Measurements from ENCODE around the gene GP2.

Gene GP2

DNA sequence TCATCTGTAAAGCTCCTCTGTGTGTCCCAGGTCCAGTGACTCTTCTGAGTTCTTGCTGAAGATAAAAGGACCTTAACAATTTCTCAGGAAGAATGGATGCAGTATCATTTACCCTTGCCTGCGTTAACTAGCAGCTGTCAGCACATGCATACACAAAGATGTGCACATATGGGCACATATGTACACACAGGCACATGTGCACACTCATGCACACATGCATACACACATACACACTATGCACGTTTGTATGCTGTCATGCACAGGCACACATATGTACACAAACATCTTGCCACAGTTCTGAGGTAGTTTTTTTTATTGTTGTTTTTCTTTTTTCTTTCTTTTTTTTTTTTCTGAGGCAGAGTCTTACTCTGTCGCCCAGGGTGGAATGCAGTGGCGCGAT lies 24.9 kb downstream of the GP2 start:
- no peak for DNase-seq

DNA sequence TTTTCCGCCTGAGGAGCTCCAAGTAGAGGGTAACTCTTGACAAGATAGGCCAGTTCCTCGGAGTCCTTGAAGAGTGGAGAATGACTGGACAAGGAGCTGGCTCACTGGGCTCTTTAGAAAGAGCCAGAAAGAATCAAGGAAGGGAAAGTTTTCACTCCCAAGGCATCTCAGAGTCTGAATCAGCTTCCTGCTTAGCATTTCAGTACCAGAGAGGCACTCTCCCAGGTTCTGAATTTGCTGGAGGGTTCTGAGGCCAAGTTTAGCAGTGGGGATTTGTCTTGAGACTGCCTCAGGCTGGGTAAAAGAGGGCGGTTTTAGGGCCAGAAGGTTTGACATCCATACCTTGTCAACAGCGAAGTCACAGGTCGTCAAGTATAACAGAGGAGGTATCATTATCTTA lies 25.5 kb downstream of the GP2 start:
- no peak for DNase-seq

DNA sequence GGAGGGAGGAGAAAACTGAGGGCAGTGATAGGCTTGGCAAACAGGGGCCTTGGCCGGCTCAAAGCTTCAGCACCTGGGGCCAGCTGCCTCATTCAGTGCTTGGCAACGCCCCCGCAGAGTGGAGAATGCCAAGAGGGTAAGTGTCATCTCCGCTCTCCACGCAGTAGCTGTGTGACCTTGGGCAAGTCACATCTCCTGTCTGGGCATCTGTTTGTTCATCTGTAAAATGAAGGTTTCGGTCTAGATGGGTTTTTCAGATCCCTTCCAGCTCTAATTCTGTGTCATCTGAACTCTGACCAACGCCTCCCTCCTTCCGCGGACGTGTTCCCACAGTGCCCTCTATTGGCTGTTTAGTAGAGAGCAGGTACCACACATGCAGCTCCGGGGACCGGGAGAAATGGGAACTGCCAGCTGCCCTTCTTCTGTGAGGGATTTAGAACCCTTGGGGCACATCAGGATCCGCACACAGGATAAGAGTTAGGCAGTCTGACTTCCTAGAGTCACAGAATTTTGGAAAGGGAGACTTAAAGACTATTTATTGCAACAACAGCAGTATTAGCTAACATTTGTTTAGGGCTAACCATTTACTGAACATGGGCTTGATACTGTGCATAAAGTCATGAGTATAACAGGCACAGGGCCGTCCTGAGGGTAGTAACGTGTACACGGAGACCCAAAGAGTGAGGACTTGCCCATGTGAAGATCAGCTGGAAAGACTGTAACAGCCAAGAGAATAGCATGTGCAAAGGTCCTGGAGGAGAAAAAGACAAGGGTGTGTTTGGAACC lies 26.8 kb downstream of the GP2 start:
- DNase-seq = peak; percentile 13

DNA sequence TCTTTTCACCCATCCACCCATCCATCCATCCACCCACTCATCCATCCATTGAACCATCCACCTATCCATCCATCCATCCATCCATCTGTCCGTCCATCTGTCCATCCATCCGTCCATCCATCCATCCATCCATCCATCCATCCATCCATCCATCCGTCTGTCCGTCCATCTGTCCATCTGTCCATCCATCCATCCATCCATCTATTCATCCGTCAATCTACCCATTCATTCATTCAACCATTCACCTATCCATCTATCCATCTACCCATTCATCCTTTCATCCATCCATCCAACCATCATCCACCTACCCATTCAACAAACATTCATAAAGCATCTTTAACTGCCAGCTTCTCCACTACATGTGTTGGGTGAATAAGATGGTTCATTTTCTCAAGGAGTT lies 28.9 kb downstream of the GP2 start:
- DNase-seq = no peak

DNA sequence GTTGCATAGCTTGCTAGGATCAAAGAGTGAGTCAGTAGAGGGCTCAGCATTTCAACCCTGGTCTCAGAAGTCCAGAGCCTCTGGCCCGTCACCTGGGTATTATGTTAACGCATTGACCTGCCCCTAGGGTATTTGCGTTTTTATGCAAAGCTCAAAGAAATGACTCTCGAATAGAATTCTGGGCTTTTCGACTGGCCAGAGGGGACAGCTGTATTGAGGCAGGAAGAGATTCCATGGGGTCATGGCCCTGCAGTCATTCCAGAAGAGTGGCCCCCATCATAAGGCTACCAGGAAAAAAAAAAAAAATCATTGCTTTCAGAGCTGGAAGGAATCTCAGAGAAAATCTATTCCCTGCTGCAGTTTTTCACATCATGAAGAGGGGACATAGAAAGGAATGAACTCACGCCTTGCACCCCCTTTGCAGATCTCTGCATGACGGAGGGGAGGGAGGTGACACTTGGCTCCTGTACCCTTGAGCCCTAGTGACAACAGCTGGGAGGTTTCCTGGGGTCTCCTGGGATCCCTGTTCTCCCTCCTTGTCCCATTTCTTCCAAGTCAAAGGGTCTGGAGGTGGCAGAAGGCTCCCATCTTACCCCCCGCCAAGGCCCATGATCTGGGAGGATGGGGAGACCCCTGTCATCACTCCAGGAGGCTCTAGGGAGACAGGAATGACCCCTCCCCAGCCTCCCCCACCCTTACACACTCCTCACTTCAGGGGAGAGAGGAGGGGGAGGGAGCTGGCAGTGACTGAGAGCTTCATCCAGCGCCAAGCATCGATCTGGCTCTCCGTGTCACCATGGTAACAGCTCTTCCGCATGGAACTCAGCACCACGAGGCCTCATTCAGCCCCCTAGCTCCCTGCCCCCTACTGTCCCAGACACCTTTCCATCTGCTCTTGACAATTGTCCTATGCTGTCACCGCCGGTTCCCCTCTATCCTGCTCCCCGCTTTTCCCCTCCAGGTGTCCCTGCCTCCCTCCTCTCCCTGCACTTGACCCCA lies 35.8 kb downstream of the GP2 start:
- no peak for DNase-seq

DNA sequence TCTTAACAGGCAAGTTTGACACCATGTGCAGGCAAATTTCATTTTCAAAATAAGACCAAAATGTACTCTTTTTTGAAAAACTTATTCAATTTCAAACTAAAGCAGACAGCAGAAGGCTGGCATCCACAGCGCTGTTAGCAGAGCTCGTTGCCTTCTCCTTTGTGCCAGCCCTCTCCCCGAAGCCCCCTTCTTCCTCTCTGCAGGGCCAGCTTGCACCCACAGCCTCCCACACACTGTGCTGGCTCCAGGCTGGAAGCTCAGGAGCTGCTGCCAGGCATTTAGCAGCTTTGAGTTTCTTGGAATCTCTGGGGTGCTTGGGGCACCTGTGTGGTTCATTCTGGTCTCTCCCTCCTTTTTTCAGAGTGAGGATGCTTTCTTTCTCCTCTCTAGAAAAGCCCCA lies 37.7 kb downstream of the GP2 start:
- DNase-seq = no peak

DNA sequence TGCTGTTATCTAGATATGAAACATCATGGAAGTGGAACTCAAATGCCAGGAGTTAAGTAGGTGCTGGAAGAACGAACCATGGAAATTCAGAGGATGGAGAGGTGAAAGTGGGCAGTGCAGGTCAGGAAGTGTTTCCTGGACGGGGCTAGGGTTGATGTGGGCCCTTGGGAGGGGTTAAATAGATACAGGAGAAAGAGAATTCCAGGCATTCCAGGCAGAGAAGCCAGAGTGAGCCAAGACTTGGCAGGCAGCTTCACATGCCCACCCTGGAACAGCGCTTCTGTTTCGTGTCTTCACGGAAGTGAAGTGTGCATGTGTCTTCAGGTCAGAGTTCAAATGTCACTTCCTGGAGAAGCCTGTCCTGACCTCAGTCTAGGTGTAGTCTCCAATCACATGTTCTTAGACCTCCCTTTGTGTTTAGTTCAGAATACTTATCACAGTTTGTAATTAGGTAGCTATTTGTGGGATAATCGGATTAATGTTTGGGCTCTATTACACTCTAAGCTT lies 41.3 kb downstream of the GP2 start:
- no peak for DNase-seq

DNA sequence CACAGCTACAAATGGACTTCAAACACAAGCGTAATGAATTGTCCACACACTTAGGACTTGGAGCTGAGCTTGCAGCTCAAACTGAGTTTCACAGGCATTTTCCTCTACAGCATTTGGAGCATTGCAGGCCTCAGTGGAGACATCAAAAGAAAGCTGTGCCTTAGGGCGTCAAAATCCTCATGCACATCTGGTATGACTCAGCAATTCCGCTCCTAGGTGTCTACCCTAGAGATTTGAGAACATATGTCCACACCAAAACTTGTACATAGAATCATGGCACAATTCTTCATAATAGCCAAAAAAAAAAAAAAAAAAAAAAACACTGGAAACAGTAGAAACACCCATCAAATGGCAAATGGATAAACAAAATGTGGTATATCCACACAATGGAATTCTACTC lies 47.1 kb downstream of the GP2 start:
- no peak for DNase-seq

DNA sequence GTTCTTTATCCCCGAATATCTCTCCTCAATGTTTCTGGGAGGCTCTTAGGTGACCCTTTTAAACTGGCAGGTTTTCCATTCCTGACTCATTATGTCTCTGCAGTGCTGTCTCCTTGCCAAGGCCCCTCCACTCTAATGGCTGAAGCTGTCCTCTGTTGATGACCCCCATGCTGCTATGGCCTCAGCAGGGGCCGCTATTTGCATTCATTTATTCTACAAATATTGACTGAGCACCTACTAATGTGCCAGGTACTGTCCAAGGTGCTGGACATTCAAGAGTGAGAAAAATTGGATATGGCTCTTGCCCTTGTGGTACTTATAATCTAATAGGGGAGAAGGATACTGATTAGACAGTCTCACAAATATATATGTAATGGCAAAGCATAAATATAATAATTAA lies 55.4 kb downstream of the GP2 start:
- no peak for DNase-seq

DNA sequence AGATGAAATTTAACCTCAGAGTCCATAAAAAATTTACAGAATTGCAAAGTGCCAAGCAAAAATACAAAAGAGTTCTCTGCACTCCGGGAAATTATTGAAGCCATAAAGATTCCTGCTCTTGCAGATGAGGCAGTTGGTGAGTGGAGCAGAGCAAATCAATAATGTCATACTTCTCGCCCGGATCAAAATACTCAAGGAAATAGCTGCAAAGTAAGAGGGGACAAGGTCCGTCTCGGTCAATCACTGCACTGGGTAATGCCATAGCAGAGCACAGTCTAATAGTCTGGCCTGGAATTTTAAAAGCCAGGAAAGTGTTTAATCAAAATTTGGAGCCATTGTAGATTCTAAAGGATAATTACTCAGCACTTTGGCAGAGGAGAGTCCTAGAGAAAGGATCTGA lies 58.9 kb downstream of the GP2 start:
- no peak for DNase-seq

DNA sequence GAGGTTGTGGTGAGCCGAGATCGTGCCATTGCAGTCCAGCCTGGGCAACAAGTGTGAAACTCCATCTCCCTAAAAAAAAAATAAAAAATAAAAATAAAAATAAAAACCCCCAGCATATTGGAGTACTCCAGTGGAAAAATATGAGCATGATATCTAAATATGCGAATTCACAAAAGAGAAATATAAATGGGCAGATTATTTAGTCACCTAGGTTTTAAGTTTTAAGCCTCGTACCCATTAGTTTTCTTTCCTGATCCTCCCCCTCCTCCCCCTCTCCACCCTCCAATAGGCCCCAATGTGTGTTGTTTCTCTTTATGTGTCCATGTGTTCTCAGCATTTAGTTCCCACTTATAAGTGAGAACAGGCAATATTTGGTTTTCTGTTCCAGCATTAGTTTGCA lies 62.3 kb downstream of the GP2 start:
- no peak for DNase-seq

DNA sequence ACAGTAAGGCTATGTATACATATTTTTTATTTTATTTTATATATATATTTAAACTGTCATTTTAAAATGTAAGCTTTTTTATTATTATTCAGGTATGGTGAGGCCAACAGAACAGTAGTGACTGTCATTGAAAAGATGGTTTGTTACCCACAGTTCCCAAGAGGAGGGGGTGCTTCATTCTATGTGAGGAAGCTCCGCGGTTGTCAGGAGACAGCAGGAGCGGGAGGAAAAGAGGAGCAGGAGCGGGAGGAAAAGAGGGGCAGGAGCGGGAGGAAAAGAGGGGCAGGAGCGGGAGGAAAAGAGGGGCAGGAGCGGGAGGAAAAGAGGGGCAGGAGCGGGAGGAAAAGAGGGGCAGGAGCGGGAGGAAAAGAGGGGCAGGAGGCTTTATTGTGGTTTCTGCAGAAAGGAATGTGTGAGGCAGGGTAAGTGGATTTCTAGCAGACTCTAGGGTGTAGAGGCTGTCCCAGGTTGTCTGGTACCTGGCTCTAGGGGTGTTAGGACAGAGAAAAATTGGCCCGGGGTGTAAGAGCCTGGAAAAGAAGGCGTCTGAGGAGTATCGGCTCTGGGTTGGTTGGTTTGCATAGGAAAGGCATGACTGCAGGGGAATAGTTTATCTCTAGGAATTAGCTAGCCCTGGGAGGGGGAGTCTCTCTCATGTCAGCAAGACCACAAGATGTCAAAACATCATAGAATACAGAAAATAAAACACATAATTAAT lies 64.0 kb downstream of the GP2 start:
- no peak for DNase-seq

DNA sequence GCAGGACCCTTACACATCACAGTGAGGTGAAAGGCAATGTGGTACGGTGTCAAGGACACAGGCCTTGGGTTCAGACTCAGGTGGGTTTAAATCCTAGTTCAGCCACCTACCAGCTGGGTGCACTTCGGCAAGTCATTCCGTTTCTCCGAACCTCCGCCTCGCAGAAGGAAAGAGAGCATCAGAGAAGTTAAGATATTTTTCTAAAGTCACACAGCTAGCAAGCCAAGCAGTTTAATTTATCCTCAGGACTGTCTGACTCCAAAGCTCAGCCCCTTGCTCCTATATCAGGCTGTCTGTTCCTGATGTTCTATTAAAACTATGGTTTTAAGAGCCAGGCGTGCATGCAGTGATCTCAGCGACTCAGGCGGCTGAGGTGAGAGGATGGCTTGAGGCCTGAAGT lies 65.1 kb downstream of the GP2 start:
- no peak for DNase-seq

DNA sequence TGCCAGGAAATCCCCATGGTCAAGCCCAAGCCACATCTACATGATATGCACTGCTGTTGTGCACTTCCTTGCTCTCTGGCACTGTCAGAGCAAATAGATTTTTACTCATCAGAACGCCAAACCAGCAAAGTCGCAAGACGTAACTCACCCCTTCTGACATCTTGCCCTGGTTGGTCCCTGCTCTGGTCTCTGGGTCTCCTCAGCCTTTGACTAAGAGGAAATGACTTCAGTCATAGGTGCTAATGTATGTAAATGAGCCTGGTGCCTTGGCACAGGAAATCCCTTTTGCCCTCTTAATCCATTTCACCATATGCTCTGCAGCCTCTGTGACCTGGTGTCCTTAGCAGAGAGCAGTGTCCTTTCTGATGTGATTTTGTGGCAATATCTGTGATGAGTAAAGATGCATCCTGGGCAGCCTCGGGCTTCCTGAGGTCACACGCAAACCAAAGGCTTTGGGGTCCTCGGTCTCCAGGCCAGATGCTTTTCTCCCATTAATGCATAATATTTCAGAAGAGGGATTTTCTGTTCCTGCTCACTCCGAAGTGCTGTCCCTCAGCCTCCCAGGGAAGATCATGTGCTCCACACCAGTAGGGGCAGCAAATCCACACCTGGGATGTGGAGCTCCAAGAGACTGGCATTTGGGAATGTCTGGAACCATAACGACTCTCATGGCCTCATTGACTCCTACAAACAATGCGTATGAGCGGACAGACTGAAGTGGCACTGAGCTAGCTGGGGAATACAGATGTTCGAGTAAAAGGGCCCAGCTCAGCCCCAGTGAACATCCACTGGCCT lies 66.9 kb downstream of the GP2 start:
- DNase-seq = no peak

Data from COR-L47 (cell line).